ACHN (cell line): ENCODE measurements around the gene MAOA.
"Not testable (repeated sequence)": the region's sequence is repeated elsewhere in the genome, so short reads cannot be mapped to it uniquely, and the experiment has no call there.

Source experiments
- DNase-seq: peaks from one replicate; pipeline ENCODE4 v3.0.0-alpha.2; 2015
- in situ Hi-C: cut with HindIII; loops from 2 replicates; pipeline ENCODE4 v1.10.0; 2017; ENCODE audit warnings: low sequenced_read_pairs, low pct_ligation_motif_present, low pct_unique_long_range_greater_than_20kb

Gene MAOA

DNA sequence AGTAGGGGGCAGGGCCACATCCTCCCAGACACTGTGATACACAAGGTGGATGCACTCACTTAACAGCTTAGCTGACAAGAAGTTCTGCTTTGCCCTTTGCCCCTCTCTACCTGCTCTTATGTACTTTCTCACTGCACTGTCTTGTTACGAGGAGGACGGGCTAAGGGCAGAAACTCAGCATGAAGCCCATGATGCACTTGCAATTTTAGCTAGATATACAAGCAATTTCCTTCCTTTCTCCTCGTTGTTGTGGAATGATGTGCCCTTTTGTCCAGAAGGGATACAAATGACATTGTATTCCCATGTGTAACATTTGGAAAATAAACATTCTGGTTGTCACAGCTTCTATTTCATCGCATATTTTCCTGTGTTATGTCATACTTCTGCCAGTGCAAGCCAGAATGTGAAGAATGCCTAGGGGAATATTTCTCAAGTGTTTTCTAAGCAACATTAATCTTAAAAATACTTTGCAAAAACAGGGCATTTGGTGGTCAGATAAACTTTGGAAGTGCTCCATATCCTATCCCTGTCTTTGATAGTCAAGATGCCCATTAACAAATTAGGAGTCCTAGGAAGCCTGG is 47.2 kb downstream of the MAOA start:
- in situ Hi-C loops = no loop called here
- no peak for DNase-seq

DNA sequence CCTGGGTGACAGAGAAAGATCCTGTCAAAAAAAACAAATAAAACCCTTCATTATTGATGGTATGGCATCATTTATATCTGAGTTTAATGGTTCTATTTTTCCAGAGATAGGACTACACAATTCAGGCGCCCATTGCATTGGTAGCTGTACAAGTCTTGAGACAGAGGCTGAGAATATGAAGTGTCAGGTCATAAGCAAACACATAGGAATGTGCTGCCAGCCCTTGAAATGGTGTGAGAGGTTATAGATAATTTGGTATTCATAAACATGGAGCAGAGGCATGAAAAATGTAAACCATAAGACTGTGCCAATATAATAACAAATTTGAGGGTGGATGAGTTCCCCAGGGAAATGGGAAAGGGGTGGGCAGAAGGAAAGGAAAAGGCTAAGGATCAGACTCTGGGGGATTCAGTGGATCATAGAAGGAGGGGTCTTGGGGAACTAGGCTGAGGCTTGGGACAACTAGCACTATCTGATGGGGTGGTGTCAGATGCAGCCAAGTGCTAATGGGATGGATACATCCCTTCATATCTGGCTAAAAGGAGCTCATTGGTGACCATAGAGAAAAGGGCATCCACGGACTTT is 50.8 kb downstream of the MAOA start:
- in situ Hi-C loops = no loop called here
- DNase-seq = no peak

GRCh38 chrX:43707812-43708548 is 51.9 kb downstream of the MAOA start:
- DNase-seq = no peak
- in situ Hi-C loops = no loop called here

- no peak for DNase-seq
- in situ Hi-C loops = no loop called here
Observed at GRCh38 chrX:43716144-43716543, 60.0 kb downstream of the MAOA start.

- in situ Hi-C loops = no loop called here
- DNase-seq = no peak
Observed at GRCh38 chrX:43716696-43717095, 60.6 kb downstream of the MAOA start.

DNA sequence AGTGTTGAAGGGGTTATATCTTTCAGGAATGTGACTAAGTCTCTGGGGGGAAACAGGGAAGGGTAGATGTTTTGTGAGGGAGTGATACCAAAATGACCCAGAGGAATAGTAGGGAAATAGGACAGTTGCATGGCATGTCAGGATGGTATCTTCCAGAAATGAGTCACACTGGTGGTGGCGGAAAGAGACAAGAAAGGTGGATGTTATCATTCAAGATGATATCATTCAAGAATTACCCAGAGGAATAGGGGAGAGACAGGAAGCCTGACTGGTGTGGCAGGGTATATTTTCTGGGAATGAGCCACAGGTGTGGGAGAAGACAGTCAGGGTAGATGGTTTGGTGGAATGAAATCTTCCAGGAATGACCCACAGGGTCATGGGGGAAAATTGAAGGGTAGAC is 61.1 kb downstream of the MAOA start:
- in situ Hi-C loops = no loop called here

DNA sequence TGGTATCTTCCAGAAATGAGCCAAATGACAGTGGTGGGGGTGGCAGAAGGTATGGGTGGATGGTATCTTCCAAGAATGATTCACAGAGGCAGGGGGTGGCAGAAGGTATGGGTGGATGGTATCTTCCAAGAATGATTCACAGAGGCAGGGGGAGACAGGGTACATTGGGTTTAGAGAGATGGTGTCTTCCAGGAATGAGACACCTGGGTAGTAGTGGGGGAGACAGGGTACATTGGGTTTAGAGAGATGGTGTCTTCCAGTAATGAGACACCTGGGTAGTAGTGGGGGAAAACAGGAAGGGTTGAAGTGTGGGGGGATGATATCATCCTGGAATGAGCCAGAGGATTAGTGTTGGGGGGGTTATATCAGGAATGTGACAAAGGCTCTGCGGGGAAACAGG is 62.0 kb downstream of the MAOA start:
- DNase-seq = no peak
- in situ Hi-C loops = no loop called here

More for the DNA sequence above, 61.1 kb downstream of the MAOA start:
- DNase-seq = no peak

DNA sequence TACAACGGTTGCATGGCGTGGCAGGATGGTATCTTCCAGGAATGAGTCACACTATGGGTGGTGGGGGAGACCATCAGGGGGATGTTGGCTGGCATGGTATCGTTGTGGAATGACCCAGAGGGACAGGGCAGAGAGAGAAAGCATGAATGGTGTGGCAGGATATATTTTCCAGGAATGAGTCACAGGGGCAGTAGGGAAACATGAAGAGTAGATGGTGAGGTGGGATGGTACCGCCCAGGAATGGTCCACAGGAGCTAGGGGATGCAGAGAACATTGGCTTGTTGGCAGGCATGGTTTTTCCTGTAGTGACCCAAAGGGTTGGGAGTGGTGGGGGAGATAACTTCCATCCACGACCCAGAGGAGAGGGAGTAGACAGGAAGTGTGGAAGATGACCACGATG is 62.4 kb downstream of the MAOA start:
- DNase-seq = no peak
- in situ Hi-C loops = no loop called here

- in situ Hi-C loops = no loop called here
- DNase-seq = no peak
Observed at GRCh38 chrX:43718956-43719355, 62.9 kb downstream of the MAOA start.

GRCh38 chrX:43720082-43720481 is 64.0 kb downstream of the MAOA start:
- in situ Hi-C loops = no loop called here
- no peak for DNase-seq

DNA sequence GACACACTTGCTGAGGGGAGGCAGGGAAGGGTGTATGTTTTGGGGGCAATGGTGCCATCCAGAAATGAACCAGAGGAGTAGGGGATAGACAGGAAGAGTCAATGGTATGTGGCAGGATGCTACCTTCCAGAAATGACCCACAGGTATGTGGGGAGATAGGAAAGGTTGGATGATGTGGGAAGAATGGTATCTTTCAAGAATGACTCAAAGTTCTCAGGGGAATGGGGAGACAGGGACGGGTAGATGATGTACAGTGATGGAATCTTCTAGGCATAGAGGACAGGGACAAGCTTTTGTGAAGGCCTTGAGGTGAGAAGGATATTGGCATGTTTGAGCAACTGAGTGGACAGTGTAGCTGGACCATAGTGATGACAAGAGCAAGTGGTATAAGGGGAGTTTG is 64.9 kb downstream of the MAOA start:
- DNase-seq = no peak
- in situ Hi-C loops = no loop called here

DNA sequence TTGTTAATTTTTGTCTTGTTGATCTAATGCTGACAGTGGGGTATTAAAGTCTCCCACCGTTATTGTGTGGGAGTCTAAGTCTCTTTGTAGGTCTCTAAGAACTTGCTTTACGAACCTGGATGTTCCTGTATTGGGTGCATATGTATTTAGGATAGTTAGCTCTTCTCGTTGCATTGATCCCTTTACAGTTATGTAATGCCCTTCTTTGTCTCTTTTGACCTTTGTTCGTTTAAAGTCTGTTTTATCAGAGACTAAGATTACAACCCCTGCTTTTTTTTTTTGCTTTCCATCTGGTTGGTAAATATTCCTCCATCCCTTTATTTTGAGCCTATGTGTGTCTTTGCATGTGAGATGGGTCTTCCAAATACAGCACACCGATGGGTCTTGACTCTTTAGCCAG is 69.1 kb downstream of the MAOA start:
- DNase-seq, in situ Hi-C loops: not testable (repeated sequence)

DNA sequence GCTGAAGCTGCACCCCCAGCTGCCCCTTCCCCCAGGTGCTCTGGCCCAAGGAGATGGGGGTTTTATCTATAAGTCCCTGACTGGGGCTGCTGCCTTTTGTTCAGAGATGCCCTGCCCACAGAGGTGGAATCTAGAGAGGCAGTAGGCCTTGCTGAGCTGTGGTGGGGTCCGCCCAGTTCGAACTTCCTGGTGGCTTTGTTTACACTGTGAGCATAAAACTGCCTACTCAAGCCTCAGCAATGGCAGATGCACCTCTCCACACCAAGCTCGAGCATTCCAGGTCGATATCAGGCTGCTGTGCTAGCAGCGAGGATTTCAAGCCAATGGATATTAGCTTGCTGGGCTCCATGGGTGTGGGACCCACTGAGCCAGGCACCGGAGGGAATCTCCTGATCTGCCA is 71.2 kb downstream of the MAOA start:
- in situ Hi-C loops, DNase-seq: not testable (repeated sequence)

DNA sequence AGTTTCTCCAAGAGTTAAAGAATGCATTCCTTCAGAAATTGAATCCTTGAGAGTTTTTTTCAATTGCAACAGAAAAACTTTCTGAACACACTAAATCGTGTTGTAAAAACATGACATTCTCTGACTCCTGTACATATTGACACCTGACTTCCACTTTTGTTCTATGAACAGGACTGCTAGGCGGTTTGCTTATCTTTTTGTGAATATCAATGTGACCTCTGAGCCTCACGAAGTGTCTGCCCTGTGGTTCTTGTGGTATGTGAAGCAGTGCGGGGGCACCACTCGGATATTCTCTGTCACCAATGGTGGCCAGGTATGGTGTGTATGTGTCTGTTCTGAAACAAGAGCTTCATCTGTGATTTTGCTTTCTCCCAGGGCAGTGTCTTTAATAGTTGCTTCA is 71.9 kb downstream of the MAOA start:
- in situ Hi-C loops = no loop called here
- DNase-seq = no peak

DNA sequence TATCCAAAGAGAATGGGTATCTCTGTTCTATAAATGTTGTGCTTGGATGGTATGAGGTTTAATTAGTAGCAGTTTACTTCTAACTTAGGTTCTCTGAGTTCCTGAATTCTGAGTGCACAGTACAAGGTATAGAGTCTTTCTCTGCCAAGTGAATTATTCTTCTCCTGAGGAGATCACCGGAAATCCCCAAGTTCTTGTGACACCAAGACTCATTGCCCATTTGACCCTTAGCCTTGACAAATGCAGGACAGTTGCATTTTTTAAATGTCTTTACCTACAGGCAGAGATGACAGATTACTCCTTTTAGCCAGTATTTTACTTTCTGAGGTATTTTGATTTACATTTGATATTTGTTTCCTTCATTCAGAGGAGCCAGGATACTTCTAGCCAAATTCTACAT is 72.9 kb downstream of the MAOA start:
- in situ Hi-C loops = no loop called here
- DNase-seq = no peak

DNA sequence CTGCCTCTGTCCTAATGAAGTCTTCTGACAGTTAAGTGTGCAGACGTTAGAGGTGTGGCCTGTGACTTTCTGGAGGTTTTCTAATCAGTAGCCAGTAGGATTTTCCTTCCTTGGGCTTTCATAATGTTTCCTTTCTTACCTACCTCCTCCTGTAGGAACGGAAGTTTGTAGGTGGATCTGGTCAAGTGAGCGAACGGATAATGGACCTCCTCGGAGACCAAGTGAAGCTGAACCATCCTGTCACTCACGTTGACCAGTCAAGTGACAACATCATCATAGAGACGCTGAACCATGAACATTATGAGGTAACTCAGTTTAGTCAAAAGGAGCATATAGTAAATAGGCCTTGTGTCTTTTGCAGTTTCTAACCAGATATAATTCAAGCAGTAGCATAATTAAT is 75.0 kb downstream of the MAOA start:
- in situ Hi-C loops = no loop called here

DNA sequence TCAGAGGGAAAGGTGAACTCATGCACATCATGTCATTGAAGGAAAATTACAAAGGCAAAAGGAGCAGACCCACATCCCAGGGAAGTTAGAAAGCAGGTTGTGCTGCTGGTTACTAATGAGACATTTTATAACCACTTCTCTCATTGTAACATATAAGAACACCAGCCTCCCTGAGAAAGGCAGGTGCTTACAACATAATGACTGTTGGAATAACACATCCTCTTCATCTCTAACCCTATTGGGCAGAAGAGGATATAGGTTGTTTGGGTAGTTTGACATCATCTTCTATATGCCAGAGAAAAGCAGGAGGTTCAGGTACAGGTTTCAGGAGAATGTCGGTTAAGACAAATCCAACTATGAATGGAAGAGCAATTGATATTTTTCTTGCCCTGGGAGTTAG is 77.6 kb downstream of the MAOA start:
- DNase-seq = no peak
- in situ Hi-C loops = no loop called here

More for the DNA sequence above, 75.0 kb downstream of the MAOA start:
- no peak for DNase-seq

DNA sequence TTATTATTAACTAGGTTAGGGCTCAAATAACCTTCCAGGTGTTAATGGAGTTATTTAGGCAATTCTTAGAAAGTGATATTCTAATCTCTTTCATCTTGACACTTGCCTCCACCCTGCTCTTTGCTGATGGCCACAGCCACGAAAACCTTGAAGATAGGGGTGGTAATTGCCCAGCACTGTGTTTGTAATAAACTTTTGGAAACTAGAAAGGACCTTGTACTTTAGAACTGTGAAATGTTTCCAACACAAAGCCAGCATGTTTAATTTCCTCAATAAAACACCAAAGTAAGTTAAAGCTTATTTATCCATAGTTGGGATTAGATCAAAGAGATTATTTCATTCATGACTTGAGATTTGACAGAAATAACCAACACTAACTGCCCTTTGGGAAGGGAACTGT is 78.3 kb downstream of the MAOA start:
- in situ Hi-C loops = no loop called here
- no peak for DNase-seq

GRCh38 chrX:43735534-43735933 is 79.4 kb downstream of the MAOA start:
- no peak for DNase-seq
- in situ Hi-C loops = no loop called here

DNA sequence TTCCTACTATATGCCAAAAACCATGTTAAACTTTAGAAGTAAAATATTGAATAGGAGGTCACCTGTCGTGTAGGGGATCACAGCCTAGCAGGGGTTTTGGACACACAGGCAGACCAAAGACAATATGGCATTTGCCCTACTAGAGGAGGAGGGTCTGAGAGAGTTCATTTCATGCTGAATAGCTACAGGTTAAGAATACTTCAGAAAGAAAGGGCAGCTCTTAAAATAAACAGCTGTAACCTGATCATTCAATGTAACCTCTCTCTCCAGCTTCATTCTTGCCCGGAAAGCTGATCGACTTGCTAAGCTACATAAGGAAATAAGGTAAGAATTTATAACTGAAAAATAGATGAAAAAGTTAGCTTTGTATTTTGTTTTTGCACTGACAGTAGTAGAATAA is 79.9 kb downstream of the MAOA start:
- DNase-seq = no peak
- in situ Hi-C loops = no loop called here
